Vagina (tissue), 2 donors: ENCODE results near the gene SCLT1.

Source experiments
- POLR2A ChIP-seq, 2 donors: fragments of 450-650 bp; IDR thresholded peaks; one replicate each; pipeline ENCODE4 v1.6.1; 2017; ENCODE audit warnings: antibody characterized with exemption in 2 of 2, mild to moderate bottlenecking in 2 of 2, moderate library complexity in 2 of 2
- POLR2AphosphoS5 ChIP-seq, 2 donors: sonication (generic); formaldehyde crosslinking; IDR thresholded peaks; one replicate each; pipeline ENCODE4 v1.9.0; 2017; ENCODE audit warnings: antibody characterized with exemption in 2 of 2, mild to moderate bottlenecking in 2 of 2, low read depth in 1 of 2; ENCODE audit not compliant: insufficient read depth in 1 of 2
- TF ChIP-seq, protein P1 (sequence below), 3 experiments: fragments of 450-650 bp in 2 of 3; fragments of 200-600 bp in 1 of 3; sonication (generic) in 1 of 3; IDR thresholded peaks; one replicate each; pipeline ENCODE4 v1.5.1; 2017 to 2019; ENCODE audit warnings: antibody characterized with exemption in 3 of 3, mild to moderate bottlenecking in 2 of 3, moderate library complexity in 2 of 3

DNA sequence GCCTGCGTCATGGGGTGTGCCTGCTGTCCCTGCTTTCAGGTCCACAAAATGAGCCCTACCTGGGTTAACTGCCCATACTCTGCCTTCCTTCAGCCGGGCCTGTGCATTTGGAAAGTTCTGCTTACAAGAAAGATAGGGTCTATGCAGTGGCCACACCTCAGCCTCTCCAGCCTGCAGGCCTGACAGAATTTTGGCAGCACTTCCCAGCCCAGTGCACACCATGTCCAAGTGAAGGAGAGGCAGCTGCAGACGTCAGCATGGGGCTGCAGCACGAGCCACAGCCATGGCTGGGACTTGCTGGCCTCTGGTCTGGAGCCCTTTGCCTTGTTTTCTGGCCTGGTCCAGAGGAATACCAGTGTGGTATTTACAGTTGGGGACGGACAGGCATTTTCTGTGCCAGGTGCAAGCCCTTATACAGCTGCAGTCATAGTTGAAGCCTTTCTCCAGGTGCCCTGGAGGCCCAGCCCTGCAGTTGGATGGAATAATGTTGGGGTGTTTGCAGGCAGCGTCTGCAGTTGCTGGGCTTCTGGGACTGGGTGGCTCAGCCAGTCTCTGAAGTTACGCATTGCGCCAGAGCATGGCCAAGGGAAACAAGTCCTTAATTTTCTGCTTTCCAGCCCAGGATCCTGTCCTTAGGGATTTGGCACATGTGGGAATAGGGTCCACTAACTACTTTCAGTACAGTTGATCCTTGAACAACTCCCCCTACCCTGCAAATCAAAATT is 257.7 kb downstream of the SCLT1 start:
- TF ChIP-seq, protein P1, sequence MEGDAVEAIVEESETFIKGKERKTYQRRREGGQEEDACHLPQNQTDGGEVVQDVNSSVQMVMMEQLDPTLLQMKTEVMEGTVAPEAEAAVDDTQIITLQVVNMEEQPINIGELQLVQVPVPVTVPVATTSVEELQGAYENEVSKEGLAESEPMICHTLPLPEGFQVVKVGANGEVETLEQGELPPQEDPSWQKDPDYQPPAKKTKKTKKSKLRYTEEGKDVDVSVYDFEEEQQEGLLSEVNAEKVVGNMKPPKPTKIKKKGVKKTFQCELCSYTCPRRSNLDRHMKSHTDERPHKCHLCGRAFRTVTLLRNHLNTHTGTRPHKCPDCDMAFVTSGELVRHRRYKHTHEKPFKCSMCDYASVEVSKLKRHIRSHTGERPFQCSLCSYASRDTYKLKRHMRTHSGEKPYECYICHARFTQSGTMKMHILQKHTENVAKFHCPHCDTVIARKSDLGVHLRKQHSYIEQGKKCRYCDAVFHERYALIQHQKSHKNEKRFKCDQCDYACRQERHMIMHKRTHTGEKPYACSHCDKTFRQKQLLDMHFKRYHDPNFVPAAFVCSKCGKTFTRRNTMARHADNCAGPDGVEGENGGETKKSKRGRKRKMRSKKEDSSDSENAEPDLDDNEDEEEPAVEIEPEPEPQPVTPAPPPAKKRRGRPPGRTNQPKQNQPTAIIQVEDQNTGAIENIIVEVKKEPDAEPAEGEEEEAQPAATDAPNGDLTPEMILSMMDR (IDR thresholded peaks at IDR 0.05) = no peak
- no peak for TF ChIP-seq POLR2A (IDR thresholded peaks at IDR 0.05)
- peak in 1 of 2 donors; percentile 23 for TF ChIP-seq POLR2AphosphoS5 (IDR thresholded peaks at IDR 0.05; ENCODE audit: insufficient read depth in 1 of 2, low read depth in 1 of 2)
